GM18907 (cell line): Measurements from ENCODE around the gene ARHGAP9.
"Not testable (repeated sequence)": the region's sequence is repeated elsewhere in the genome, so short reads cannot be mapped to it uniquely, and the experiment has no call there.

Experiments
- ATAC-seq: cut with Tn5 transposase; IDR thresholded peaks from one replicate; pipeline ENCODE4 v1.9.1; 2021; ENCODE audit warnings: mild to moderate bottlenecking, moderate library complexity; ENCODE audit not compliant: unreplicated experiment

The ARHGAP9 gene

GRCh38 chr12:57495051-57495701 is 15.5 kb upstream of the ARHGAP9 start:
- ATAC-seq = not testable (repeated sequence)

DNA sequence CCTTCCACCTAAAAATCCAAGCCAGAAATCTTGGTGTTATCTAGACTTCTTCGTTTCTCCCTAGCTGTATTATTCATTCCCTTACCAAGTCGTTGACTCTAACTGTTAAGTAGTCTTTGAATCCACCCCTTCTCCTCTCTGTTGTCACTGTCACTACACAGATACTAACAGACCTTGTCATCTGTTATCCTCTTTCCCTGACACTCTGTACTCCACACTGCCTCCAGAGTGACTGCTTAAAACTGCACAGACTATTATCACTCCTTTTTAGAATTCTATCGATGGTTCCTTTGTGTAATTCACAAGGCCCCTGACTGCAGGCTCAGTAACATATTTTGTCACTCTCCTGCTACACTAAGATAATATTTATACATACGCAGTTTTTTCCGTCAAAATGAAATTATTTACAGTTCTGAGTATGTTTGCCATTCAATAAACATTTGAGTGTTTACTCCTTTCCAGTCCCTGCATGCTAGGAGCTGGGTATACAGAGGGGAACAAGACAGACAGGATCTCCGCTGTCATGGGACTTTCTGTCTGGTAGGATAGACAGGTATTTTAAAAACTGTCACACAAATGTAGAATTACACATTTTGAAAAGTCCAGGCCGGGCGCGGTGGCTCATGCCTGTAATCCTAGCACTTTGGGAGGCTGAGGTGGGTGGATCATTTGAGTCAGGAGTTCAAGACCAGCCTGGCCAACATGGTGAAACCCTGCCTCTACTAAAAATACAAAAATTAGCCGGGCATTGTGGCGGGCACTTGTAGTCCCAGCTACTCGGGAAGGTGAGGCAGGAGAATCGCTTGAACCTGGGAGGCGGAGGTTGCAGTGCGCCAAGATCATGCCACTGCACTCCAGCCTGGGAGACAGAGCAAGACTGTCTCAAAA is 12.0 kb upstream of the ARHGAP9 start:
- ATAC-seq = no peak

DNA sequence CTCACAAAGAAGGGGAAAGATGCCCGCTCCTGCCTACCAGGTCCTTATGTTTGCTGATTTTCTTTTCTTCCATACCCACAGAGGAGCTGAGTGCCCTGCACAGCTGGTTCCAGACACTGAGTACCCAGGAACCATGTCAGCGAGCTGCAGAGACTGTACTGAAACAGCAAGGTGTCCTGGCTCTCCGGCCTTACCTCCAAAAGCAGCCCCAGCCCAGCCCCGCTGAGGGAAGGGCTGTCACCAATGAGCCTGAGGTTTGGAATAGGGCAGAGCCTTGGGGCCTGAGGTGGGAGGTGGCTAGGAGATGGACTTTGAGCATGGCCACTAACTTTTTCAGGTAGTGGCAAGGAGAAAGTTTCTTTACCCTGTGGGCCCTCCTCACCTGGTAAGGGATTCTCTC is 10.5 kb upstream of the ARHGAP9 start:
- no peak for ATAC-seq

DNA sequence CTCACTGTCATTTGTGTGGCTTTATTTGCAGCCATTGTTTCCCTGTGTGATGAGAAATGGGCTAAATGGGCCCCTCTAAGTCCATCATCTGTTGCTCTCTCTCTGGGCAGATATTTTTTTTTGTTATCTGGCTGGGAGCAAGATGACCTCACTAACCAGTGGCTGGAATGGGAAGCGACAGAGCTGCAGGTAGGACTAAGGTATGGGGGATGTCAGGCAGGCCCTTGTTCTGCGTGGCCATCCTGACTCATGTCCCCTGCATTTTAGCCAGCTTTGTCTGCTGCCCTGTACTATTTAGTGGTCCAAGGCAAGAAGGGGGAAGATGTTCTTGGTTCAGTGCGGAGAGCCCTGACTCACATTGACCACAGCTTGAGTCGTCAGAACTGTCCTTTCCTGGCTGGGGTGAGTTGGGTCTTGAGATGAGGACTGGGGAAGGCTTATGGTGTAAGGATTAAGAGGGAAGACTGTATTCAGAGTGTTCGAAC is 9.5 kb upstream of the ARHGAP9 start:
- no peak for ATAC-seq

GRCh38 chr12:57488402-57489156 is 8.9 kb upstream of the ARHGAP9 start:
- ATAC-seq = no peak

- peak; percentile 96 for ATAC-seq
These were observed 8.1 kb upstream of the ARHGAP9 start, which contains the start of gene MARS1 for GRCh38 chr12:57487597-57488401. Gene MARS1 (plus strand): TSS chr12:57488068. CDS start chr12:57488091, 23 bp downstream.

DNA sequence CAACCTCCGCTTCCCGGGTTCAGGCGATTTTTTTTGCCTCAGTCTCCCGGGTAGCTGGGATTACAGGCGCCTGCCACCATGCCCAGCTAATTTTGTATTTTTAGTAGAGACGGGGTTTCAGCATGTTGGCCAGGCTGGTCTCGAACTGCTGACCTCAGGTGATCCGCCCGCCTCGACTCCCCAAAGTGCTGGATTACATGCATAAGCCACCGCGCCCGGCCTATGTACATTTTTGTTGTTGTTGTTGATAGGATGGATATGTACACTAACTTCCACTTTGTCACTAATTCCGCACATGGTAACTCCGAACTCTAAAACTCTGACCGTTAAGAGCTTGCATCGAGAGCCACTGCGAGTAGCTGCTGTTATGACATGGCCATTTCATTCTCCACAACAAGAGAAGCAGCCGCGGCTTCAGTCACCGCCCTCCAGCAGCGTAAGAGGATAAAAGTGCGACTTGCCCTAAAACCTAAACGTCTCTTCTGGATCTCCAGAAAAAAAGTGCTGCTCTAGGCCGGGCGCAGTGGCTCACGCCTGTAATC is 7.5 kb upstream of the ARHGAP9 start:
- no peak for ATAC-seq

- ATAC-seq = no peak
These were observed 6.0 kb upstream of the ARHGAP9 start for GRCh38 chr12:57485695-57486094.

GRCh38 chr12:57483466-57483865 is 3.8 kb upstream of the ARHGAP9 start:
- no peak for ATAC-seq

DNA sequence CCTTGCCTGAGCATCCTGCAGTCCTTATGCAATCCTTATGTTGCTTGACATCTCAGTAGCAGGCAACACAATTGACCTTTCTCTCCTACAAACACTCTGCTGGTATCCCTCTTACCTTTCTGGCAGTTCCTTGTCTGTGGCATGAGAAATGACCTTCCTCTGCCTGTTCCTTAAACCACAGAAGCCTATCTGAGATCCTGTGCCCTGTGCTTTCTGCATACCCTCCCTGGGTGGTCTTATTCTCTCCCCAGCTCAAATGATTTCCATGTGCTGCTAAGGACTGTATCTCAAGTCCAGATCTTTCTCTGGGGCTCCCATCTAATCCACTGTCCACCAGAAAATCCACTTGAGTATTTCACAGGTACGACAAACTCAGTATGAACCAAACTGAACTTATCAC is 2.0 kb upstream of the ARHGAP9 start:
- ATAC-seq = no peak

DNA sequence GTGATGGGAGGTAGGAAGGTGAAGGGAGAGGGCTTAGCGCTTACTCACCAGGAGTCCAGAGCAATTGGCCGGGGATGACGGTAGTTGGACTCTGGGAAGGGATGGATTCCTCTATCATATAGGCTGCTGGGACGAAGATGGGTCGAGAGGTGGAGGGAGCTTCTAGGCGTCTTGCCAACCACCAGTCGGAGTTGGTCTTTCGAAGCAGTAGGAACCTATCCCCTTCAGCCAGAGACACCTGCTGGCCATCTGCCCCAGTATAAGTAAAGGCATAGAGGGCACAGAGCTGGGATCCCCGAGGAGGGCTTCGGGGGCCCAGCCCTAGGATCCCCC is 657 bp downstream of the ARHGAP9 start:
- ATAC-seq = no peak

DNA sequence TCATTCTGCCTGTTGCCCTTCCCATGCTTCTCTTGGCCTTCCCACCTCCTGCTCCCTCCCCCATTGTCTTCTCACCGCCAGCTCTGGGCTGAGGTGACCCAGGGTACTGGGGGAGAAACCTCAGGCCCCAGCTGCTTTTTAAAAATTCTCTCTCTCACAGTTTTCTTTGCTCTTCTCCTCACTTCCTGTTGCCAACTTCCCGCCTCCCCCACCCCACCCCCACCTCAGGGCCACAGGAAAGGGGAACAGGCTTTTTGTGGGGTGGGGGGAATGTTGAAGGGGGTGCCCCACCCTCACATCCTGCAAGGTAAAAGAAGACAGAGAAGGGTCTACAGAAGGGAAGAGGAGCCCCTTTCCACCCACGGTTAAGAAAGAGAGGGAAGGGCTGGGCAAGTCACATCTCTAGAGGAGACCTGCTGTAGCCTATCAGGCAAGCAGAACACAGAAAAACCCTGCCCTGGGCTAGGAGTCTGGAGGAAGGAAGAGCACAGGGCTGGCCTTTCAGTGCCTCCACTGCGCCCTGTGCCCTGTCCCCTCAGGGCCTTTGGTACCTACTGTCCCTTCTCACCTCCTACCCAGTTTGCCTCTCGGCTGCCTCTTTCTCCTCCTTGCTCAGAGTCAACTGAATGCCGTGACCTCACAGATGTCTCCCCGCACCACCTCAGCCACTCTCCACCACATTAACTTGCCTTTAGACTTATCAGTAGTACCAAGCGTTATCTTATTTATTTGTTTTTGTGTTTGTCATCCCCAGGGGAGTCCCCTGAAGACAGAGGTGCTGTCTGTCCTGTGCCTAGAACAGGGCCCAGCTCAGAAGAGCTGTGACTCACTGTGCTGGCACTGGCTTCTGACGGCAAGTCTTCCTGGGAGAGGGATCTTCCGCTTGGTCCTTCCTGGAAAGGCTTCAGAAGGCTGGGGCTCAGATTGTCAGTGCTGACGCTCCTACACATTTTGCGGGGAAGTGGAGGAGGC is 1.7 kb downstream of the ARHGAP9 start:
- ATAC-seq = no peak

DNA sequence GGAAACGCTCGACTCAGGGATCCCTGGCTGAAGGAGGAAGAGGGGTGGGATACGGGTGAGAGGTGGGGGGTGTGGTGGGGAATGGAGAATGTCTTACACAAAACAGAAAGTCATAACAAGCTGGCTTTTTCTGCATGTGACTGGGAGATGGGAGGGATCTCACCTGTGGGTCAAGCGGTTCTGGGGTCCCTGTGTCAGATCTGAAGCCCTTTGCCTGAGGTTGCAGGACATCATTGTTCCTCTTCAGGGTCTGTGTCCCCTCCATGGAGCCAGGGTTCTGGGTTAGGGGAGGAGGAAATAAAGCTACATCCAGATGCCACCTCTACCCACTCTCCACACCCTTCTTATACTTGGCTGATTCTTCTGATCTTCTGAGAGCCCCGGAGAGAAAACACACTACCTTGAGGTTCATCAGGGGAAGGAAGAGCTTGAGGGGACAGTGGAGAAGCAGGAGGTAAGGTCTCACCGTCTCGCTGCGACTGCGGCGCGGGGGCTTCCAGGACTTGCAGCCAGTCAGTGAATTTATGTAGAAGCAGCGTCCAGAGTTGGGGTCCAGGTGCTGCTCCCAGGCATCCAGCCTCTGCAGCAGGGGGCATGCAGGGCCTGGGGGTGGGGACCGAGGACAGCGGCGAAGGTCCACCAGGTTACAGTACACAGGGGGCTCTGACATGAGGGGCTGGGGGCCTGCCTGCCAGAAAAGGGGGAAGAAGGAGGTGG is 2.5 kb downstream of the ARHGAP9 start:
- no peak for ATAC-seq

- peak; percentile 37 for ATAC-seq
These were observed 3.3 kb downstream of the ARHGAP9 start for GRCh38 chr12:57476162-57476992.

DNA sequence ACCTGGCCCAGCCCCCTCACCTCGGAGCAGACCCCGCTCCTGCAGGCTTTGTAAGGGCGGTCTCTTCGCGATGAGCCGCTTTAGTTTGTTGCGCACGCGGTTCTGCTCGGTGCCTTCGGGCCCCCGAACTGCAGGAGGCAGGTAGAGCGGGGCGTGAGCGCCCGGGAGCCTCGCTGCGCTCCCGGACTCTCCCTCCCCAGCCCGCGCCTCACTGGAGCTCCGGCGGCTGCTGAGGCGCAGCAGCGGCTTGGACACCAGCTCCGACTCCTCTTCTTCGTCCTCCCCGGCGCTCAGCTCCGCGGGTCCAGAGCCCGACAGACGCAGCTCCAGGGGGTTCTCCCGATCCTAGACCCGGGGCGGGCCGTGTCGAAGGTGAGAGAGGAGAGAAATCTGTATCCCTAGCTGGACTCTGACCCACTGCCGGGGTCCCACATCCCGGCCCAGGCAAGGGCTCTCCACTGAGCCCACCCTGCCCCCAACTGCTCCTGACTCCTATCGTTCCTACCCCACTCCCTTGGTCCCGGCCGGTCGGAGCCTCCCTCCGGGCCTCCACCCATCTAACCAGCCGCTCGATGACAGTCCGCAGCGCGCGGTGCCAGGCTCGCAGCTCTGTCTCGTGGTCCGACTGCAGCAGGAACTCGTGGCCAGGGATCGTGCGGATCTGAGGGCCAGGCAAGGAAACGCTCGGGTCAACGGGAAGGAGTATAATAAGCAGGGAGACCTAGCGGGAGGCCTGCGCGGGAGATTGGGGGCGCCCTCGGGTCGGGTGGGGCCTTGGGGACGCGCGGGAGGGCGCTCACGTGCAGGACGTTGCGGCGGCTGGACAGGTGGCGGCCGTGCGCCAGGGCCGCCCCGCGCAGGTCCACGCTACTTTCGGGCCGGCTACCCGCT is 4.2 kb downstream of the ARHGAP9 start:
- ATAC-seq = no peak

DNA sequence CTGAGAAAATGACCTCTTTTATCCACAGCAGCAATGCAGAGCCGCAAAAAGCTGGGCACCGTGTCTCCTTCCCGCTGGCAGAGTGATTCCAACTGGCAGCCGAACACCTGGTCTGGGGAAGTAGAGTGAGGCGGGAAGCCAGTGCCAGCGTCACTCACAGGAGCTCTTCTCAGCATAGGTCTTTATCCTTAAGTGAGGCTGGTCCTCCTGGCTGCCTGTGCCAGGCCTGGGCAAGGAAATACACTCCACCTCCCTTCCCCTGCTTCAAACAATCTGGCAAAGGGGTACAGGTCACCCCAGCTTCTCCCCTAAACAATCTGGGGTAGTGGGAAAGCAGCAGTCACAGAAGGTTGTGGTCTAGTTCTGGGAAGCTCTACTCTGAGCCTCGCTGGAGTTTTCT is 4.8 kb downstream of the ARHGAP9 start:
- ATAC-seq = no peak

DNA sequence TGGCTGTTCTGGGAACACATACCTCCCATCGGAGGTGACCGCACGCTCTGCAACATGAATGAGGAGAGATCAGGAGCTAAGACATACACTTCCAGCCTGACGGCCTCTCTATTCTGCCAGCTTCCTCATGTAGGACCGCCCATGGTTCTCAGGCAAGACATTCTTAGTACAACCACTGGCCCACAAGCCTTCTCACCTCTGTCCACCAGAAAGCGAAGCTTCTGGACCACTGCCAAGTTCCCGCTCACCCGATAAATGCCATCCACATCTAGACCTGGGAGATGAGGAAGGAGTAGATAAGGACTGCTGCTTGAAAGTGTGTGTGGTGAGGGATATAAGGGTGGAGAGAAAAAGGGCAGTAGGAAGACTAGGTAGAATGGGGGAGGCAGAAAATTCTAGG is 5.2 kb downstream of the ARHGAP9 start:
- no peak for ATAC-seq
